ENCODE results near the gene SUN5.
"Not testable (repeated sequence)": the region's sequence is repeated elsewhere in the genome, so short reads cannot be mapped to it uniquely, and the experiment has no call there.

The SUN5 gene

DNA sequence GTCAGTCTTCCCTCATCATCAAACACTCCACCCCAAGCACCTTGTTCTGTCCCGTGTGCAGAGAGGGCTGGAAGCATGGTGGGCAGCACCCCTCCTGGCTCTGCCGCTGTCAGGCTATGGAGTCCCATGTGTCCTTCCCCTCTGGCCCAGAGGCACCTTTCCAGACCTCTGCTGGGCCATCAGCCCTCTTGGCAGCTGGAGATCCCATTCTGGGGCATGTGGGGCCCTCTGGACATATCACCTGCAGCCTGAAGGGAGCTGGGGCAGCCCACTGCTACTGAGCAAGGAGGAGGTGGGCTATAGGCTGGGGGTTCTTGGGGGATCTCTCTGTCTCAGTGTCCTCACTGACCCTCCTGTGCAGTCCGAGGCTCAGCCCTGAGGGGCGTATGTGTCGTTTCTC lies 42.2 kb downstream of the SUN5 start:
- no peak for DNase-seq

DNA sequence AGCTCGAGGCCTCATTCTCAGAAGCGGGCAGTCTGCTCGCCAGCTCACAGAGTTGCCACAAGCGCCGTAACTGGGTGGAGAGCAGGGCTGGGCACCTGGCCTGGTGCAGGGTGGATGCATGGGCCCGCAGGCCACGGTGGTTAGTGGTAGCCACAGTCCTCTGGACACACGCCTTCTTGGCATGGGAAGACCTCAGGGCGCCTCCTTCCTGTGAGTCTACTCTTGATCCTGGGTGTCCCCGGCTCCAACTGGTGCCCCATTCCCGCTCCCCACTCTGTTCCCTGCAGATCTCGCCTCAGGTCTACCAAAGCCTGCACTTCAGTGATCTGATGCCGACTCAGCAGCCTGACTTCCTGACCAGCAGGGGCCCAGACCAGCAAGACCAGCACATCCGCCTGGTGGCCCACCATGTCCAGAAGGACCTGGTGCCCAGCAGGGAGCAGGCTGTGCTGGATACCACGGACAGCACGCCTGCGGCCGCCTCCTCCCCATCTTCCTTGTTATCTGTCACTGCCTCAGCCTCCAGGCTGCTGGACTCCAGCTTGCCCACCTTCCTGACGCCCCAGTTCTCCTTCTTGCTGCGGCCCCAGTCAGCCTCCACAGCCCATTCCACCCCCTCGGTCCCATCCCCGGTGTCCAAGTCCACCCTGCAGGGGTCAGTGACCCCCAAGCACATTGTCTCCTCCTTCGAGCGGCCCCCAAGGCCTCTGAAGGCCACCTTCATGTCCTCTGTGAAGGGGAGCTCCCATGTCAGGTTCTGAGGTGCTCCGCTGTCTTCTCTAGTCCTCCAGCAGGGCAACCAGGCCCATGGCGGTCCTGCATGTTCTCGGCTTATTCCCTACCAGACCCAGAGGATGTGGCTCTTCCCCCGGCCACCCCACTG lies 43.1 kb downstream of the SUN5 start:
- DNase-seq = no peak

DNA sequence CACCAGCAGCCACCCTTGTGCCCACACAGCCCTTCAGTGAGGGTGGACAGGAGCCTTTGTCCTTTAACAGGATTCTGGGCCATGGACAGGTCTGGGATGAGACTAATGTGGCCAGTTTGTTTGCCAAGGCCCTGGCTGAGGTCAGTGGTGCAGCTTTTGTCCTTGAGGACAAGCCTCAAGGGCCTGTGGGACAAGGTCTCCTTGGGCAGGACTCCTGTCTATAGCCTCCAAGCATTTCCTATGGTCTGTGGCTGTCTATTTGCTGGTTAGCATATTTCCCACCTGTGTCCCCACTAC lies 44.1 kb downstream of the SUN5 start:
- no peak for DNase-seq

DNA sequence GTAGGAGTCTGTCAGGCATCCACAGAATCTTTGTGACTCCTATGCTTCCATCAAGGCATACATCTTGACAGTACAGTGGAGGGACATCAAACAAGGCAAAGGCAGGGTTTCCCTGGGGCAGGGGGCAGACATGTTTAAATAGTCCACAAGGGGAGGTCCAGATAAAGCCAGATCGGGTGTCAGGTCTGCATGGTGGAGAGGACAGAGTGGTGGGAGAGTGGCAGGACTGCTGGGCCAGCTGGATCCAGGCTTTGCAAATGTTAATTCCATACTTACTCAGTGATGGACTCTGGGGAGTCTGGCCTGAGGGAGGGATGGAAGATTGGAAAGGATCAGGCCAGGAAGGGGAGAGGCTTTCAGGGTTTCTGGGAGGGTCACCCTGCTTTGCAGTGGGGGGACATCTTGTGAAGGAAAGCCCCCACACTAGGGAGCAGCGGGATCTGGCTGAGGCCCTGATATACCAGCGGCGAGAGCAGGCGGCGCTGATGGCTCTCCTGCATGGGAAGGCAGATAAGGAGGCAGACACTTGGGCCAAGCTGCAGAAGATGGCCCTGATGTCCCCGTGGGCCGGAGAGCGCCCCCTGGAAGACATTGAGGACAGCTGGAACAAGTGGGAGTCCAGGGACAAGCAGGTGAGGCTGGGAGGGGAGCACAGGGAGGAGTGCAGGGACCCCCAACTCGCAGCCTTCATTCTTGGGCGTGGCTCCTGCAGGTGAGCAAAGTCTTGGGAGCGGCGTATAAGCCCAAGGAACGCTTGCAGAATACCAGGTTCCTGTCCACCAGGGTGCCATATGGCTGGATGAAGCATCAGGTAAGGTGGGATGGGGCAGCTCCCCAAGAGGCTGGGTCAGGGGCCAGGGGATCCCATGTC lies 44.6 kb downstream of the SUN5 start:
- DNase-seq = no peak

- DNase-seq = no peak
Observed at GRCh38 chr20:32958574-32958973, 45.7 kb downstream of the SUN5 start.

GRCh38 chr20:32957459-32957858 lies 46.8 kb downstream of the SUN5 start:
- no peak for DNase-seq

DNA sequence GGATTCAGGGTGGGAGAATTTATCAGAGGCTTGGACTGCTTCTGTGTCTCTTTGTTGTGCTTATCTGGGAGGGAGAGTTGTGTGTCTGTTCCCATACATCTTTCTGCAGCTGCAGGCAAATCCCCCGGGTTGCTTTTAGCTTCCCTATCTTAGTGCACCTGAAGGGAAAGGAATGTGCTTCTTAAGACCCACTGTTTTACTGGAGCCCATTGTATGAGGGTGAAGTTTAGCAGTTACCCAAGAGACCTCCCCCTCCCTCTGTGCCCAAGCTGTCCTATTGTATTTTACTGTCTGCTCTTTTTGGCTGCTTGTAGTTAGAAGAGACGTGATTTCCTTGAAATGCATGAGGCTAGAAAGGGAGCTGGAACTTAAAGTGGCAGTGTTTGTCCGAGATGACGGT lies 53.7 kb downstream of the SUN5 start:
- DNase-seq = not testable (repeated sequence)

GRCh38 chr20:32946629-32947028 lies 57.6 kb downstream of the SUN5 start:
- DNase-seq = no peak

GRCh38 chr20:32945710-32946221 lies 58.5 kb downstream of the SUN5 start:
- peak; percentile 5 for DNase-seq

GRCh38 chr20:32943490-32944052 lies 60.7 kb downstream of the SUN5 start:
- DNase-seq = no peak

- no peak for DNase-seq
Observed at GRCh38 chr20:32941155-32941885, 62.9 kb downstream of the SUN5 start.

DNA sequence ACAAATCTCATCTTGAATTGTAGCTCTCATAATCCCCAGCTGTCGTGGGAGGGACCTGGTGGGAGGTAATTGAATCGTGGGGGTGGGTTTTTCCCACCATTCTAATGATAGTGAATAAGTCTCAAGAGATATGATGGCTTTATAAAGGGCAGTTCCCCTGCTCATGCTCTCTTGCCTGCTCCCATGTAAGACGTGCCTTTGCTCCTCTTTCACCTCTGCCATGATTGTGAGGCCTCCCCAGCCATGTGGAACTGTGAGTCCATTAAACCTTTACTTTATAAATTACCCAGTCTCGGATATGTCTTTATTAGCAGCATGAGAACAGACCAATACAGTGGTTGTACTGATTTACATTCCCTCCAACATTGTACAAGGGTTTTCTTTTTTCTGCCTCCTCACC lies 69.7 kb downstream of the SUN5 start:
- DNase-seq = no peak

All from inflammatory macrophage treated with lipopolysaccharide for 4 hours (primary cell).